Stimulated activated CD4-positive, alpha-beta T cell treated with anti-CD3 and anti-CD28 coated beads, Interleukin-15, amount 100 ng/mL, for 24 hours (primary cell): ENCODE measurements around the gene ZNF541.
"Not testable (repeated sequence)": the region's sequence is repeated elsewhere in the genome, so short reads cannot be mapped to it uniquely, and the experiment has no call there.

Experiments used
- DNase-seq: peaks from one replicate; pipeline ENCODE4 v3.0.0-alpha.2; 2020

Gene ZNF541

GRCh38 chr19:47573071-47574026, at the start of gene ZNF541:
ZNF541 (minus strand) TSS chr19:47573148; CDS start chr19:47555856, 17,292 bp downstream.
- DNase-seq, result peak; percentile 81

GRCh38 chr19:47619763-47620162, 46.8 kb upstream of the ZNF541 start:
- no peak for DNase-seq

DNA sequence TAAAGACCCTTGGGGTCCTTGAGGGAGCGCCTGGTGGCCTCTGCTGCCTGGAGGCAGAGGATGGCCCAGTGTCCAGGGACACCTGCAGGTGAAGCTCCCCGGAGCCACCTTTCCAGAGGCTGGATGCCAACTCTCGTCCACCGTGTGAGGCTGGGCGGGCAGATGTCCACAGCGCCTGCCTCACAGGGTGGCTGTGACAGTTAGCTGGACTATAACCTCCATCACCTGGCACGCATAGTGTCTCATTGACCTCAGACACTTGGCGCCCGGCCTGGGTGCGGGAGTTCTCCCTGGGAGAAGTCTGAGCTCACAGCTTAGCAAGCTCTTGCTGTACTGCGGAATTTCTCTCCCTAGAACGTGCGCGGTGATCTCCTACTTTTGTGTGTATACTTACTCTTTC, 45.8 kb upstream of the ZNF541 start:
- no peak for DNase-seq

GRCh38 chr19:47615714-47616113, 42.8 kb upstream of the ZNF541 start:
- DNase-seq, result no peak

GRCh38 chr19:47615230-47615629, 42.3 kb upstream of the ZNF541 start:
- no peak for DNase-seq

DNA sequence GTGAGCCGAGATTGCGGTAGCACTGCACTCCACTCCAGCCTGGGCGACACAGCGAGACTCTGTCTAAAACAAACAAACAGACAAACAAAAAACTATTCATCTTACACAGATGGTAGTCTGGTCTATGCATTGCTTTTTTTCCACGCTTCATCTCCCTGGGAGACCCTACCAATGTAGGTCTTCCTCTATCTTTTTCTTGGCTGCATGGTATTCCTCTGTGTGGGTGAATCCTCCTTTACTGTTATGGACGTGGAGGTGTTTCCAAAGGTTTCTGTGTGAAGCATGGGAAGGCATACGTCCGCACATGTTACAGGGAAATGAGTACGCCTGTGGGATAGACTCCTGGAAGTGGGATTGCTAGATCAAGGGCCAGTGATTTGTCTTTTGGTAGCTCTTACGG, 41.6 kb upstream of the ZNF541 start:
- no peak for DNase-seq

GRCh38 chr19:47614021-47614295, 41.0 kb upstream of the ZNF541 start:
- no peak for DNase-seq

DNA sequence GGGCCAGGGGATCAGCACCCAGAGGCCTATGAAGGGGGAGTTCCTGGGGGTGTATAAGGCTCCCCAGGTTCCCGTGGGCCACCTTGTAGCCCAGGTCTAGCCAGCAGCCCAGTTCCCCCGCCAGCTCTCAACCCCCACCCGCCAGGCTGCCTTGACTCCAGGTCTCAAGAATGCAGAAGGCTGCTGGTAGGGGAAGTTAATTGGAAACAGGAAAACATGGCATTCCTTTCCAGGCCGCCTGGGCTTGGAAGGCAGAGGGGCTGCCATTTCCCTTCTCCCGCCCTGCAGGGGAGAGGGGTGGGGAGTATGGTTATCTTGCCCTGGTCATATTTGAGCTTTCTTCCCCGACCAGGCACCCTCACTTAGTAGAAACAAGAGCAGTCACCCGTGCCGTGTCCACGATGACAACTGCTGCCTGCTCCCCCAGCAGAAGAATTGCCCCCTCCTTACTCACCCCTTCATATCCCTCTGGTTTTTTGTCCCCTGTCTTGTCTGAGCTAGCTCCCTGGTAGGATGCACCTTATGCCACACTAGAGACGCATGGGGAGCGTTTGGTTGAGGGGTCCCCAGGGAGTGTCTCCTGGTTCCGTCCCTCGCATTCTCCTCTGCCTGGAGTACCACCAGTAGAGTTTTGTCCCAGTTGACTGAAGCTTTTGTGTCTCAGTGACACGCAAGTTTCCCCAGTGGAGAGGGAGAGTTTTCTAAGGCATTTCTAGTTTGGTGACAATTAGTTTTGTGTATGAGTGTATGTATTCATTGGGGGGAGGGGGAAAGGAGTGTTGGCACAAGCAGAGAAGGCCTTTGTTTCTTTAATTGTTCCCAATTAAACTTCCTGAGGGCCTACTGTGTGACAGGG, 40.4 kb upstream of the ZNF541 start:
- no peak for DNase-seq

DNA sequence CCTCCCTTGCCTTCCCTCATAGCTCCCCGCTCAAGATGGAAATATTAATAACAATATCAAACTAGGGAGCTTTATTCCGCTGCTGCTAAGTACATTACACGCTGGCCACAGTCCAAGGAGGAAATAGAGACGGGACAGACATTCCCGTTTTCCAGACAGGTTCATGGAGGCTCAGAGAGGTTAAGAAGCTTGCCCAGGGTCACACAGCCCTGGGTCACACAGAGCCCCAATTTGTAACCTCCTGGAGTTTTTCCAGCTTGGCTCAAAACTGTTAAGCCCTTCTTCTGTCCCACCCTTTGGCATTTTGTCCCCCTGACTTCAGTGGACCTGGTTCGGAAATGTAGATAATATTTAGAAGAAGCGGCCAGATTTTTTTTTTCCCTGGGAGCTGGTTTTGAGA, 38.0 kb upstream of the ZNF541 start:
- DNase-seq, result no peak

DNA sequence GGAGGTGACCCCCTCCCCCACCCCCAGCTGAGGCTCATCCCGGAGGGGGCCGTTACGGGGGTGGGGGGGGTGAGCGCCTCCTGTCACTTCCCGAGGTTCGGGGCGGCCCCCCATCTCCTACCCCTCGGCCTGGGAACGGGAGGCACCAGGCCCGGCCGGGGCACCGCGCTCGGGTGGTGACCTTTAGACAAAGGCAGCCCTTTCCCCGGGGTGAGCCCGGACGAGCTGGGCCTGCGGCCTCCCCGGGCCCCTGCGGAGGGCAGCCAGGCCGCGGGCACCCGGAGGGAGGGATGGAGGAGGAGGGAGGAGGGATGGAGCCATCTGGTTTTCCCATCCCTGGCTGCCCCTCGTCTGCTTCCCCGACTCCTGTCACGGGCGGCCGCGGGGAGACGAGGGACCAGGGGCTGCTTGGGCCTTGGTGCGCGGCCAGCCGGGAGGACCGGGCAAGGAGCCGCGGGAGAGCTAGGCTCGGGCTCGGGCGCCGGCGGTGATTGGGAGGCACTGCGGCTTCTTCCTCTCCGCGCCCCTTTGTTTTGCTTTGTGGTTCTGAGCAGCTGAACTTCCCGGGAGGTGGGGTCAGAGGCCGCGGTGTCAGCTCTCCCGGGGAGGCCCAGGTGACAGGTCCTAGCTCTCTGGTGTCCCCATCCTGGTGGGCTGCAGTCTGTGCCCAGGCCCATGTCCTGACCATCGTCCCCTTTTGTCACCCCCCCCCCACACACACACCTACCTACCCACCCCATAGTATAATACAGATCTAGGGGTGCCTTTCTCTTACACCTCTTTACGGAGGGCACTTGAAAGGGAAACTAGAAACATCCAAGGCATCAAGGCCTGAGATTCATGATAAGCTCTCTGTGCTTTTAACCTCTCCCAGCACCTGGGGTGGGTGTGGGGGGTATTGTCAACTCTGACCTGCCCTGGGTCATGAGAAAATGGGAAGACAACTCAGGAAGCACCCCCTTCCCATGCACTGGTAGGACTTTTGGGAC, 37.3 kb upstream of the ZNF541 start:
- DNase-seq, result peak; percentile 63

DNA sequence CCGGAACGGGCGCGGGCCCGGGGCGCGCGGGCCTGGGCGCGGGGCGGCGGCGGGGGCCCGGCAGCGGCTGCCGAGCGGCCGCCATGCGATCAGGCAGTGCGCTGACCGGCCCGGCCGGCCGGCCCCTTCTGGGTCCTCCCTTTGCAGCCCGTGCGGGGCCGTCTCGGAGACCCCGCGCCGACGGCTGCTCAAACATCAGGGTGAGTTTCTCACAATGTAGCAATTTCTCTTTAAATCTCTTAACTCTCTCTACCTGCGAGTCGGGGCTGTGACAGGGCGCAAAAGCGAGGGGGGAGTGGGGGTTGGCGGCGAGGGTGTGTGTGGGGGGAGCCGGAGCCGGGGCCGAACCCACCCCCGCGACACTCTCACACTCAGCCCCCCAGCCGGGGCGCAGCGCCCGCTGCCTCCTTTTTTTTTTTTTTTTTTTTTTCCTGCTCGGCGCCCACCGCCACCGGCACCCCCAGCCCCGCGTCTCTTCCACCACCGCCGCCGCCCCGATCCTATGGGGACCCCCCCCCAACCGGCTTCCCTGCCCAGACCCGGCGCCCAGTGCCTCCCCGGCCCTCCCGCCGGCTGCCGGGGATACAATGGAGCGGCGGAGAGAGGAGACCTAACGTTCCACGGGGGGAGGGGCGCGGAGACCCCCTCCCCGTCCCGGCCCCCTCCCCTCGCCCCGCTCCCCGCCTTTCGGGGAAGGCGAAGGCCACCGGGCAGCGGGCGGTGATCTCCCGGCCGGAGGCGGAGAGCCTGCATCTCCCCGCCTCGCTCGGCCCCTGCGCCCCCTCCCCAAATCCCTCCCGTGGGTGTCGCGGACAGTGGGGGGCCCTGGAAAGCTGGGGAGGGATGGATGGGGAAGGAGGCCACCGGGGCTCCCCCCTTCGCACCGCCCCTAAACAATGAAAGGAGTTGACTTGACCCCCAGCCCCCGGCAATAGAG, 36.3 kb upstream of the ZNF541 start, which contains the start of gene BICRA:
Gene BICRA, plus strand, starts transcription at position 166 of the 937 bp plus-strand sequence. CDS start 64,441 bp downstream, outside the sequence.
- DNase-seq, result peak; percentile 86

- DNase-seq, result peak; percentile 96
Observed at GRCh38 chr19:47608074-47608918, 35.3 kb upstream of the ZNF541 start.

DNA sequence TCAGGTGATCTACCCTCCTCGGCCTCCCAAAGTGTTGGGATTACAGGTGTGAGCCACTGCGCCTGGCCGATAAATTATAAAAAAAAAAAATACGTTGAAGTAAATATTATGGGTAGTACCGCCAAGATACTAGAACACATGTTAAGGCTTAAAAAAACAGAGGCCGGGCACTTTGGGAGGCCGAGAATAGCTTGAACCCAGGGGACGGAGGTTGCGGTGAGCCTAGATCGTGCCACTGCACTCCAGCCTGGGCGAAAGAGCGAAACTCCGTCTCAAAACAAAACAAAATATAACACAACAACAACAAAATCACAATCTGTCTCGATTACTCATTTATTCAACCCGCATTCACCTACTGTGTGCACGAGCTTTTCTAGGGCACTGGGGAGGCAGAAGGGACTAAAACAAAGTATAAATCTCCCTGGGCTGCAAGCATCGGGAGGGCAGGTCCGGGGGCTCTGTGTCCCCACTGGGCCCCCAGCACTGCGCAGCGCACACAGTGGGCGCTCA, 34.7 kb upstream of the ZNF541 start:
- no peak for DNase-seq

DNA sequence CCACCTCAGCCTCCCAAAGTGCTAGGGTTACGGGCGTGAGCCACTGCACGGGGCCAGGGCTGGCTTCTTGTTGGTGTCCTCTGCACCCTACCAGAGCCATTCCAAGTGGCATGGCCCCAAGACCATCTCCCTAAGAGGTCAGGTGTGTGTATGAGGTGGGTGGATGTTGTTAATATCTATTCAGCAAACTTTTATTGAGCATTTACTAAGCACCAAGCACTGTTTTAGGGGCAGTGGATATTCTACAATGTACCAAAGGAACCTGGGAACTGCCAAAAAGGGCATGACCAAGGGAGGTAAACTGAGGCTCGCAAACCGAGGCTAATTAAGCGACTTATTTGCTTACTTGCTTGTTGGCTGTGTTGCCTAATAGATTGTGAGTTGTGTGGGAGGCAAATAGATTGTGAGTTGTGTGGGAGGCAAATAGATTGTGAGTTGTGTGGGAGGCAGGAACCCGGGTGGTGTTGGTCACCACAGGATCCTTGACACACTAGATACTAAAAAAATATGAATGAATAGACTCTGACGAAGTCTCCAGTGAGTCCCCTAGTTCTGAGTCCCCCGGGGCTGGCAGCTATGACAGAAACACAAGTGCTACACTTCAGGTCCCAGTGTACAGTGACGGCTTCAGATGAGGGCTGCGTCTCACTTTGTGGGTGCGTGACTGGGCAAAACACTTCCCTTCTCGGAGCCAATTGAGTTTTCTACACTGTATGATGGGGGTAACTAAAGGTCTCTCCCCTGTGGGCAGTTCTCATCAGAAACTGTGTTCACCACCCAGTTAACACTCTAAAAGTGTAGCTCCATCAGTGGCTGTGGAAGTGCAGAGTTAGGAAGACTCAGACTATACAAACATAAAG, 31.0 kb upstream of the ZNF541 start:
- no peak for DNase-seq

- DNase-seq, result peak; percentile 7
Observed at GRCh38 chr19:47601180-47601904, 28.4 kb upstream of the ZNF541 start.

DNA sequence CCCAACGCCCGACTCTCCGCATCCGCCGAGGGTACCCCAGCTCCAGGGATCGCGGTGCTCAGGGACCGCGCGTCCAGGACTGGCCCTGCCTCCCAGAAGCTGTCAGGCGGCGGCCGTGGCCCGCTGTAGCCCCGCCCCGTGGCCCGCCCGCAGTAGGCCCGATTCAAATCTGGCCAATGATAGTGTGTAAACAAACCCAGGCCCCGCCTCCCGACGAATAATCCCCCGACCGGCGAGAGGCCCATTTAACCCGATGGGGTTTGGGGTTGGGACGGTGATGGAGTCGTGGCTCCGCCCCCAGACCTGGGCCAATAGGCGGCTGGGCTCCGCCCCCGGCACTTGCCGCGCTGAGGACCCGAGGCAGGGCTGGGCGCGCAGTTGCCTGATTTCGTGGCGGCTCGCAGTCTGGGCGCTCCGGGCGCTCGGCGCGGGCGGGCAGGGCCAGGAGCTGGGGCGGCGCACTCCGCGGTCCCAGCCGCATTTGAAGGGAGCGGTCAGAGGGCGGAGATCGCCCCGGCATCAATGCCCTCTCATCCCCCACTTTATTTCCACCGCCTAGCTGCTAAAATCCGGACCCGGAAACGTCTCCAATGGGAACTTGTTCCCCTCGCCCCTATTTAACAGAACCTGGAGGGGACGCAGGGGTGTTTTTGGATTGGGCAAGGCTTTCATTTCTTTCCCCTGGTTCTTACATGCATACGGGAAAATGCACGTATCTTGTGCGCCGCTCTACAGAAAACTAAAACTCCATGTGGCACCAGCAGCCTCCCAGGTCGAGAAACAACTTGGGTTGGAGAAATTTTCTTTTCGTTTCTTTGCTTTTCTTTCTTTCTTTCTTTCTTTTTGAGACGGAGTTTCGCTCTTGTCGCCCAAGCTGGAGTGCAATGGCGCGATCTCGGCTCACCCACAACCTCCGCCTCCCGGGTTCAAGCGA, 27.6 kb upstream of the ZNF541 start:
- DNase-seq, result peak; percentile 100

GRCh38 chr19:47599671-47600245, 26.8 kb upstream of the ZNF541 start:
- DNase-seq, result not testable (repeated sequence)
